Keratinocyte (primary cell): Measurements from ENCODE around the gene IL5RA. TPM values are rescaled to one million over a fixed set of nuclear protein-coding genes. Genes with fewer than 3 reads are reported as not detected.

Experiments used
- DNase-seq: peaks from one replicate; pipeline ENCODE4 v3.0.0-alpha.2; 2011; ENCODE audit warnings: low read depth, missing footprints, low spot score
- FAIRE-seq: peaks from 2 replicates; lab custom pipeline; 2011; peaks lifted over from hg19 to GRCh38; lab: Jason Lieb, UNC
- H2AFZ ChIP-seq: 2 replicates; pipeline ENCODE4 v1.6.0; 2012; ENCODE audit warnings: low read length, control low read depth, inconsistent platforms; ENCODE audit not compliant: control insufficient read depth
- H3K27ac ChIP-seq: 2 replicates; pipeline ENCODE4 v1.5.1; 2011; ENCODE audit warnings: low read length; ENCODE audit not compliant: control insufficient read depth, insufficient read depth
- H3K27me3 ChIP-seq: 3 replicates; pipeline ENCODE4 v1.6.0; 2011; ENCODE audit warnings: low read length; ENCODE audit not compliant: control insufficient read depth, insufficient read depth; ENCODE audit errors: extremely low read depth
- H3K36me3 ChIP-seq, 2 experiments: 2 replicates in 1 of 2; 3 replicates in 1 of 2; pipeline ENCODE4 v1.5.1; 2011; ENCODE audit warnings: low read length in 2 of 2, mild to moderate bottlenecking in 1 of 2; ENCODE audit not compliant: control insufficient read depth in 2 of 2, insufficient read depth in 2 of 2; ENCODE audit errors: extremely low read depth in 1 of 2
- H3K4me1 ChIP-seq: 3 replicates; pipeline ENCODE4 v1.5.1; 2011; ENCODE audit warnings: low read length; ENCODE audit not compliant: control insufficient read depth, insufficient read depth; ENCODE audit errors: extremely low read depth
- H3K4me2 ChIP-seq: 3 replicates; pipeline ENCODE4 v1.6.0; 2011; ENCODE audit warnings: low read depth, low read length; ENCODE audit not compliant: control insufficient read depth, insufficient read depth; ENCODE audit errors: extremely low read depth
- H3K4me3 ChIP-seq, 3 experiments: fragments of 200-600 bp in 1 of 3; sonication (generic) in 1 of 3; 2 replicates in 2 of 3; 3 replicates in 1 of 3; pipeline ENCODE4 v1.5.1; 2011 to 2016; ENCODE audit warnings: low read length in 3 of 3, mild to moderate bottlenecking in 3 of 3, control low read depth in 2 of 3, inconsistent platforms in 1 of 3, low read depth in 1 of 3, mixed read lengths in 1 of 3, mixed run types in 1 of 3, moderate library complexity in 1 of 3; ENCODE audit not compliant: control insufficient read depth in 2 of 3, insufficient read depth in 2 of 3; ENCODE audit errors: extremely low read depth in 1 of 3
- H3K79me2 ChIP-seq: 2 replicates; pipeline ENCODE4 v1.6.0; 2012; ENCODE audit warnings: low read length; ENCODE audit not compliant: control insufficient read depth, insufficient read depth
- H3K9ac ChIP-seq: 3 replicates; pipeline ENCODE4 v1.6.0; 2011; ENCODE audit warnings: low read length; ENCODE audit not compliant: control insufficient read depth, insufficient read depth; ENCODE audit errors: extremely low read depth
- H3K9me1 ChIP-seq: 3 replicates; pipeline ENCODE4 v1.6.0; 2011; ENCODE audit warnings: low read length; ENCODE audit not compliant: control insufficient read depth, insufficient read depth; ENCODE audit errors: extremely low read depth
- H3K9me3 ChIP-seq: 2 replicates; pipeline ENCODE4 v1.5.1; 2012; ENCODE audit warnings: low read depth, low read length; ENCODE audit not compliant: control insufficient read depth
- H4K20me1 ChIP-seq: 3 replicates; pipeline ENCODE4 v1.6.0; 2011; ENCODE audit warnings: low read length; ENCODE audit not compliant: control insufficient read depth, insufficient read depth; ENCODE audit errors: extremely low read depth
- EZH2 ChIP-seq: IDR thresholded peaks from one replicate; pipeline ENCODE4 v1.6.1; 2012; ENCODE audit warnings: inconsistent platforms, mild to moderate bottlenecking, low read length, moderate library complexity
- dilution Hi-C: fragments of 300-500 bp; cut with MboI; formaldehyde crosslinking; loops from one replicate; pipeline ENCODE4 v1.7.0; 2020; ENCODE audit warnings: low sequenced_read_pairs; ENCODE audit not compliant: extremely low pct_ligation_motif_present
- polyA plus RNA-seq, 5 experiments: library from polyadenylated mRNA; depleted of rRNA in 3 of 5; stranded (reverse) in 3 of 5; stranded (forward) in 1 of 5; unstranded in 1 of 5; fragments of >200 nt; gene quantifications; 1 replicate in 1 of 5; 2 replicates in 3 of 5; 3 replicates in 1 of 5; pipeline versions ENCODE4 v1.2.1 to v1.2.3, GENCODE V29; 2011 to 2012; ENCODE audit warnings: missing spikeins in 2 of 5, low read depth in 1 of 5, low replicate concordance in 1 of 5
- TF ChIP-seq, protein P1 (sequence below), 3 experiments: IDR thresholded peaks in 1 of 3; conservative IDR thresholded peaks in 1 of 3; optimal IDR thresholded peaks in 1 of 3; 2 replicates in 2 of 3; 3 replicates in 1 of 3; pipeline versions ENCODE3 to v1.5.1; 2011; ENCODE audit warnings: low read length in 3 of 3, mild to moderate bottlenecking in 3 of 3, moderate library complexity in 2 of 3, control low read depth in 1 of 3, inconsistent platforms in 1 of 3; ENCODE audit not compliant: insufficient read depth in 2 of 3; ENCODE audit errors: extremely low read depth in 1 of 3

The IL5RA gene
- polyA plus RNA-seq, 1 donor (not counting 4 experiments of a cell fraction or from before 2014, with no cell fraction given), result not detected

DNA sequence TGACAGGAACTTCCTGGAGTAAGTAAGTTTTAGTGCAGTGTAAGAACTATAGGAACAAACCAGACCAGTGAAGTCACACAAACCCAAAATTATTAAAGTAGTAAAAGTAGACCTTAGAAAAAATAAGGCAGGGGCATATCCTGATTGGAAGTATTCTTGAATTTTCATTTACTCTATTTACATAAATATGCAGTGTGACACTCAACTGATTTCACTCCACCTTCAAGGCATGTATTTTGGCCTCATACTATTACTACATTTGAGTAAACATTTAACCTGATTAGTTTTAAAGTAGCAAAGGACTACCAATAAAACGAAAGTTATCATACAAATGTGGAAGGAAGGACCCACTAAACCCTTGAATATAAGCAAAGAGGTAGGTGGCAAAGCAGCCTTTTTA is 39.4 kb upstream of the IL5RA start:
- no peak overlapping the region for H3K9ac ChIP-seq
- H3K4me2 ChIP-seq, result no peak overlapping the region
- no peak overlapping the region for H3K4me3 ChIP-seq
- H3K27ac ChIP-seq, result no peak overlapping the region
- no peak for TF ChIP-seq EZH2
- TF ChIP-seq, protein P1, sequence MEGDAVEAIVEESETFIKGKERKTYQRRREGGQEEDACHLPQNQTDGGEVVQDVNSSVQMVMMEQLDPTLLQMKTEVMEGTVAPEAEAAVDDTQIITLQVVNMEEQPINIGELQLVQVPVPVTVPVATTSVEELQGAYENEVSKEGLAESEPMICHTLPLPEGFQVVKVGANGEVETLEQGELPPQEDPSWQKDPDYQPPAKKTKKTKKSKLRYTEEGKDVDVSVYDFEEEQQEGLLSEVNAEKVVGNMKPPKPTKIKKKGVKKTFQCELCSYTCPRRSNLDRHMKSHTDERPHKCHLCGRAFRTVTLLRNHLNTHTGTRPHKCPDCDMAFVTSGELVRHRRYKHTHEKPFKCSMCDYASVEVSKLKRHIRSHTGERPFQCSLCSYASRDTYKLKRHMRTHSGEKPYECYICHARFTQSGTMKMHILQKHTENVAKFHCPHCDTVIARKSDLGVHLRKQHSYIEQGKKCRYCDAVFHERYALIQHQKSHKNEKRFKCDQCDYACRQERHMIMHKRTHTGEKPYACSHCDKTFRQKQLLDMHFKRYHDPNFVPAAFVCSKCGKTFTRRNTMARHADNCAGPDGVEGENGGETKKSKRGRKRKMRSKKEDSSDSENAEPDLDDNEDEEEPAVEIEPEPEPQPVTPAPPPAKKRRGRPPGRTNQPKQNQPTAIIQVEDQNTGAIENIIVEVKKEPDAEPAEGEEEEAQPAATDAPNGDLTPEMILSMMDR (optimal IDR thresholded peaks at IDR 0.05 in 1 of 3, IDR thresholded peaks at IDR 0.05 in 1 of 3, conservative IDR thresholded peaks at IDR 0.05 in 1 of 3; ENCODE audit: extremely low read depth in 1 of 3, insufficient read depth in 2 of 3, low read length in 3 of 3), result no peak
- dilution Hi-C loops, result no loop called here
- H4K20me1 ChIP-seq, result no peaks in the 10 kb centered on the region
- DNase-seq (no peak), FAIRE-seq (no peak)
- H2AFZ ChIP-seq, result no peak overlapping the region
- H3K9me3 ChIP-seq, result no peaks in the 10 kb centered on the region
- no peaks in the 10 kb centered on the region for H3K9me1 ChIP-seq
- H3K4me1 ChIP-seq, result no peaks in the 10 kb centered on the region
- H3K27me3 ChIP-seq, result no peaks in the 10 kb centered on the region
- H3K79me2 ChIP-seq, result no peaks in the 10 kb centered on the region
- H3K36me3 ChIP-seq, result peaks cover 20 to 35% of the 10 kb centered on the region in 2 experiments

DNA sequence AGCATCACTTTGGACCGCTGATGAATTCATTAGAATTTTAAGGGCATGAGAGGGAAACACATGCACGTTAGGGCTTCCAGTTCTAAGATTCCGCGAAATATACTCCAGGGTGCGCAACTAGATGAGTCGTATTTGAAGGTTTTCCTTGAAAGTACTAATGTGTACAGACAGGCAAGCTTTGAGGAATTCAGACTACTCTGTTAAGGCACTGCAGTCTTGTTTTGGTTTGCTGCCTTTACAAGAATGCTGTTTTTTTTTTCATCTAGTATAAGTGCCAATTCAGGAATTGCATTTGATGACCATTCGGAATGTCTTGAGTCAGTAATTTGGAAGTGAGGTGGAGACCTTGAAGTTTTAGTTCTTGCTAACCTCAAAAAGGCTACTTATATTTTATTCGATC is 35.7 kb upstream of the IL5RA start:
- H3K79me2 ChIP-seq, result peaks cover 2% of the 10 kb centered on the region
- H3K9me1 ChIP-seq, result no peaks in the 10 kb centered on the region
- no peak overlapping the region for H3K4me3 ChIP-seq
- no peak overlapping the region for H3K27ac ChIP-seq
- dilution Hi-C loops, result no loop called here
- H3K36me3 ChIP-seq, result peaks cover 16 to 35% of the 10 kb centered on the region in 2 experiments
- no peaks in the 10 kb centered on the region for H3K4me1 ChIP-seq
- no peaks in the 10 kb centered on the region for H4K20me1 ChIP-seq
- TF ChIP-seq EZH2, result no peak
- TF ChIP-seq, protein P1 (optimal IDR thresholded peaks at IDR 0.05 in 1 of 3, IDR thresholded peaks at IDR 0.05 in 1 of 3, conservative IDR thresholded peaks at IDR 0.05 in 1 of 3; ENCODE audit: extremely low read depth in 1 of 3, insufficient read depth in 2 of 3, low read length in 3 of 3), result no peak
- H3K9ac ChIP-seq, result no peak overlapping the region
- H3K4me2 ChIP-seq, result no peak overlapping the region
- DNase-seq (no peak), FAIRE-seq (no peak)
- H2AFZ ChIP-seq, result no peak overlapping the region
- H3K9me3 ChIP-seq, result no peaks in the 10 kb centered on the region
- no peaks in the 10 kb centered on the region for H3K27me3 ChIP-seq
